GM18861 (cell line): ENCODE results near the gene TCTN2.

Experiments
- ATAC-seq: cut with Tn5 transposase; IDR thresholded peaks from one replicate; pipeline ENCODE4 v1.9.1; 2021; ENCODE audit not compliant: unreplicated experiment

Gene TCTN2

DNA sequence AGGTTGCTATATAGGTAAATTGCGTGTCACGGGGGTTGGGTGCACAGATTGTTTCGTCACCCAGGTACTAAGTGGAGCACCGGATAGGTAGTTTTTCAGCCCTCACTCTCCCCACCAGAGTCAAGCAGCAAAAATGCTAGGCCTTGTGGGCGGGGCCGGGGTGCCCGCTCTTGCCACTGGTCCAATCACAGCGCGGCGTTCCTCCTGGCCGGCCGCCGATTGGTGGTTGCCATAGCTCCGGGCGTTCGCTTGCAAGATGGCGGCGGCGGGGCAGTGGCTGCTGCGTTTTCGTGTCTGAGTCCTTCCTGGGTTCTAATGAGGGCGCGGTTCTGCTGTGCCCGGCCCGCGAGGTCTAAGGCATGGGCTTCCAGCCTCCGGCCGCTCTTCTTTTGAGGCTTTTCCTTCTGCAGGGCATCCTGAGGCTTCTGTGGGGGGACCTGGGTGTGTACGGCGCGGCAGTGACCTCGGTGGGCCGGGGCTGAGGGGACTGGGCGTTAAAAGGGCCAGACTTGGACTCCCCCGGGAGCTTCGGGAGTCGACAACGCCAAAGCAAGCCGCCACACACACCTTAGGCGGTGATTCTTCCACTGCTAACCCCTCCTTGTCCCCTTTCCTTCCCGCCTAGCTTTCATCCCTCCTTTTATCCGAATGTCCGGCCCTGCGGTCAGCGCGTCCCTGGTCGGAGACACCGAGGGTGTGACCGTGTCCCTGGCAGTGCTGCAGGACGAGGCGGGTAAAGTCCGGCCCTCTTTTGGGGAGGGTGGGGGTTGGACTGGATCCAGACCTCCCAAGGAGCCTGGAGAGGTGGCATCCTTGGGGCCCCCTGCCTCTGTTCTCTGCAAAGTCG, at the start of gene TCTN2:
TSS of gene TCTN2 (plus strand) at position 232 of the 847 bp plus-strand sequence. CDS start at position 360, 128 bp downstream.
- ATAC-seq = peak; percentile 95

DNA sequence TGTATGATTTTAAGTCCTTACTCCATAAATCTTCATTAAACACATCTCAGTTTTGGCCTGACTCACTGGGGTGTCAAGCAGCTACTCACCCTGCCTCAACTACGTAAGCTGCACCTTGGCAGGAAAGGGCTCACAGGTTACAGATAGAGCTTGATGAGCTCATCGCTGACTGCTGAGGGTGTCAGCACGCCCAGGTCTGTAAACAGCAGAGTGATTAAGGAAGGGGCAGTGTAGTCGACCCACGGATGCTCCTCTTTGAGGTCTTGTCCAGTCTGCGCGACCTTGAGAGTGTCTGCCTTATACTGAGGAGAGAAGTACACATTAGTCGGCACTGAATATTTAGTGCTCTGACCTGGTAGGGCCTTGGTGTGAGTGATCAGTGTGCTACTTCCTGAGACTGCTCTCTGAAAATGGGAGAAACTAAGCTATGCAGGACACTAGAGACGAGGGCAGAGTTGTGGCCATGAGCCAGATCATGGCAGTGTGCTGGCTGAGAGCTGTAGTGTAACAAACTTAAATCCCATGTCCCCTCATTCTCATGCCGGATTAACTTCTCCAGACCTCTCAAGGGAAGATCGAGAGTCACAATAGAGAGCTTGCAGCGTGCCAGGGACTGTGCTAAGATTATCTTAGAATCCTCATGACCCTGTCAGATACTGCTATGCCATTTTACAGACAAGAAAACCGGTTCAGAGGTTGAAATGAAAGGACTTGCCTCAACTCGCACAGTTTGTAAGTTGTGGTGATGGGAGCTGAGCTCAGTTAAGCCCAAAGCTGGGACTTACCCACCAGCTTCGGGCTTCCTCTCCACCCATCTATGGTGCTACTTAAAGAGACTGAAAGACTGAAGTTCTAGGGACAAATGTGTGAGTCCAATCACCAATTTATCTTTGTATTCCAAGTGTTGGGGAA, 49.0 kb upstream of the TCTN2 start:
- no peak for ATAC-seq

DNA sequence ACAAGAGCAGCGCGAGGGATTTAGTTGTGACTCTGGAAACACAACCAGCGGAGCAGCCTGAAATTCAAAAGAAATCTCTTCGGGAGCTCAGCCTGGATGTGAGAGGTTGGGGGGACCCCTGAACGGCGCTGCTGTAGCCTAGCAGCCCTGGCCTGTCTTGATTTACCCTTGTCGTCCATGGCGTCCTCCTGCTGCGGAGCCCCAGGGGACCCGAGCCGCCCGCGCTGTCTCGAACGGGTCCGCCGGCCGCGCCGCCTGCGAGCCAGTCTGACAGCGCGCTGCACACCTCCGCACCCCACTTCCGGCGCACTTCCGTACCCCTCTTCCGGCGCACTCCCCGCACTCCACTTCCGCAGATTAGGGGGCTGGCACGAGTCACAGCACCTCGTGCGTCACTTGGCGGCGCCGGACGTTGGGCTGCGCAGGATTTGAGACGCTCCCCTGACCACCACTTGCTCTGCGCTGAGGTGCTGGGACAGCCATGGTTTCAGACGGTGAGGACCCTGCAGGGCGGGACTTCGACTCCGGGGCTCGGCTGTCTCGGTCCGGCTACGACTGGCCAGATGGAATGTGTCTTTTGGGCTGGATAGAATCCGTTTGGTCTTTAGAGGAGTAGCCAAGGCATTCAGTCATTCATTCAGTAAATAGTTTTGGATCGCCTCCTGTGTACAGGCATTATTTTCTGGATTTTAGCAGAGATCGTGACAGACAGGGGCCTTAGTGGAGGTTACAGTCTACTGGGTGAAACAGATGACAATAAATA, 37.4 kb upstream of the TCTN2 start, which contains the start of the genes EIF2B1 and GTF2H3:
TSS of gene EIF2B1 (minus strand) at position 308 of the 763 bp plus-strand sequence. CDS start at position 179, 129 bp downstream.
TSS of gene GTF2H3 (plus strand) at position 451 of the 763 bp plus-strand sequence. CDS start at position 482, 31 bp downstream.
- peak; percentile 90 for ATAC-seq

DNA sequence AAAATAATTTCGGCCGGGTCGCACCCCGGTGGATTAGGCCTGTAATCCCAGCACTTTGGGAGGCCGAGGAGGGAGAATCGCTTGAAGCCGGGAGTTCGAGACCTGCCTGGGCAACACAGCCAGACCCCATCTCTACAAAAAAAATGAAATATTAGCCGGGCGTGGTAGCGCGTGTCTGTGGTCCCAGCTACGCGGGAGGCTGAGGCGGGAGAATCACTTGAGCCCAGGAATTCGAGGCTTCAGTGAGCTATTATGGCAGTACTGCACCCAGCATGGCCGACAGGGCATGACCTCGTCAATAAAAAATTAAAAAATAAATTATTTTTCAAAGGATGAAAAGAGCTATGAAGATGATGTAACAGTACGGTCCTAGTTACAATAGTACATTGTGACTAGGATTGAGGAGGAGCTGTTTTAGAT, 36.8 kb upstream of the TCTN2 start:
- no peak for ATAC-seq

DNA sequence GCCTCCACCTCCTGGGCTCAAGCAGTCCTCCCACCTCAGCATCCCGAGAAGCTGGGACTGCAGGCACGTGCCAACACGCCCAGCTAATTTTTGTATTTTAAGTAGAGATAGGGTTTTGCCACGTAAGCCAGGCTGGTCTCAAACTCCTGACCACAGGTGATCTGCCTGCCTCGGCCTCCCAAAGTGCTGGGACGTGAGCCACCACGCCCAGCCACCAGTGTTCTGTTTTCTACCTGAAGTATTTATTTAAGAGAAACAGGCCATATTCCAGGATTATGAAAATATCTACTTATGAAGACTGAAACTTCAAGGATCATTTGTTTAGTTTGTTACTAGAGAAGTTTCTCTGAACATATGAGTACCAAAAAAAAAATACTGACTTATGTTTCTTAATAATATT, 27.0 kb upstream of the TCTN2 start:
- ATAC-seq = no peak

DNA sequence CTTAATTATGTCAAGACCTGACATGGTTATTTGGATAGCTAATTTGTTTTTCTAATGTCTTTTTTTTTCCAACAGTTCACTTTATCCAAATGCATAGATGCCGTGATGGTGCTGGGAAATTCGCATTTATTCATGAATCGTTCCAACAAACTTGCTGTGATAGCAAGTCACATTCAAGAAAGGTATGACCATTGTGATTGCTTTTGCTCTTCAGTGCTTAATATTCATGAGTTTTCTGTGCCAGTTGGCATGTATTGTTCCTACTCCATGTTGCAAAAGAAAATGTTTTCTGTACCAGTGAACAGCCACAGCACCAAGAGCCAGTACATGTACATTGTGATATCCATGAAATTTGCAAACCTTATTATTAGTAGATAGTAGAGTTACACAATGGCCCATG, 25.5 kb upstream of the TCTN2 start:
- no peak for ATAC-seq

DNA sequence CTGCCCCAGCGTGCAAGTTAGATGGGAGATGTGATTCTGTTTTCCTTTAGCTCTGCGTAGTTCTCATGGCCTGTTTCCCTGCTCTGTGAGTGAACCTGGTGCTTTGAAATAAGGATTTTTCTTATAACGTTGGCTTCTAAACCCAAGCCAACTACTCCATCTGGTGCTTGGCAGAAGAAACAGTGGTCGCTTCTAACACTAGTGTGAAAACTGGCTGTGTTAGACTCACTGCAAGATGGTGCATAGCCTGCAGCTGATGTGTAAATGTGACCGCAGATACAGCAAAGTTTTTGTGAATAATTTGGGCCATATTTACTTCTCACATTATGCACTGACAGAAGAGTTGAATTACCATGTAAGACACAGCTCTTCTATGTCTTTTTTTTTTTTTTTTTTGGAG, 25.0 kb upstream of the TCTN2 start:
- ATAC-seq = no peak

DNA sequence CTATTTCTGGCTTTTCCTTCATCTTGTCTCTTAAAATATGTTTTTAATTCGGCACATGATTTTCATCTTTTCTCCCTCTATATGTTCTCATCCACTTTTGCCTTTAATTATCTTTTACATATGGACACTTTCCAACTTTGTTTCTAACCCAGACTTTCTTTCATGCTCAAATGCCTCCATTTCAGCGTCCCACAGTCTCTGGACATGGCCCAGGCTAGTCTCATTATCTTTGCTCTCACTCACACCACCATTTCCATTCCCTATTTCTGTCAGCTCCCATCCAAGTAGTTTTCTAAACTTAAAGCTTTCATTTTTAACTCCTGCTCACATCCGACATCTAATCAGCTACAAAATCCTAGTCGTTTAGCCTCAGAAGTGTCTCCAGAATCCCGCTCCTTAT, 22.5 kb upstream of the TCTN2 start:
- ATAC-seq = no peak

DNA sequence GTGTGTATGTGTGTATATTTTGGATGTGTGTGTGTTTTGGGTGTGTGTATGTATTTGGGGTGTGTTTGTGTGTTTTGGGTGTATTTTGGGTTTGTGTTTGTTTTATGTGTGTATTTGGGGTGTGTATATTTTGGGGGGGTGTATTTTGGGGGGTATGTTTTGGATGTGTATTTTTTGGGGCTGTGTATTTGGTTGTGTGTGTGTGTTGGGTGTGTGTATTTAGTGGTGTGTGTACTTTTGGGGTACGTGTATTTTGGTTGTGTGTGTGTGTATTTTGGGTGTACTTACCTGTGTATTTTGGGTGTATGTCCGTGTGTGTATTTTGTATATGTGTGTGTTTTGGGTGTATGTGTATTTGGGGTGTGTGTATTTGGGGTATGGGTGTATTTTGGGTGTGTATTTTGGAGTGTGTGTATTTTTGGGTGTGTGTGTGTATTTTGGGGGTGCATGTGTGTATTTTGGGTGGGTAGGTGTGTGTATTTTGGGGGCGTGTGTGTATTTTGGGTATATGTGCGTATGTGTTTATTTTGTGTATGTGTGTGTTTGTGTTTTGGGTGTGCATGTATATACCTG, 16.7 kb upstream of the TCTN2 start:
- ATAC-seq = no peak

DNA sequence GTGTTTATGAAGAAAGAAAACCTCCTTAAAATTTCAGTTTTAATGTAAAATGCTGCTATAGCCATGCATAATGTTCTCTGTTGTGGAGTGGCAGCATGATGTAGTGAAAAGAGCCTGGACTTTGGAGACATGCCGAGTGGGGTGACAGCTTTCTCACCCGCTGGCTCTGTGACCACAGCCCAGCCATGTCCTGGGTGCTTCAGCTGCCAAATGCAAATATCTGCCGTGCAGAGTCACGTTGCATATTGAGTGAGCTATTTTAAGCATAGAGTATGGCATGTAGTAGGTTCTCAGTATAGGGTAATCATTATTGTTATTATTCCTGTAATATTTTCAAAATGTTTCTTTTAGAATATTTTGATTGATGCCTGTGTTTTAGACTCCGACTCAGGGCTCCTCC, 15.5 kb upstream of the TCTN2 start:
- ATAC-seq = peak; percentile 94

DNA sequence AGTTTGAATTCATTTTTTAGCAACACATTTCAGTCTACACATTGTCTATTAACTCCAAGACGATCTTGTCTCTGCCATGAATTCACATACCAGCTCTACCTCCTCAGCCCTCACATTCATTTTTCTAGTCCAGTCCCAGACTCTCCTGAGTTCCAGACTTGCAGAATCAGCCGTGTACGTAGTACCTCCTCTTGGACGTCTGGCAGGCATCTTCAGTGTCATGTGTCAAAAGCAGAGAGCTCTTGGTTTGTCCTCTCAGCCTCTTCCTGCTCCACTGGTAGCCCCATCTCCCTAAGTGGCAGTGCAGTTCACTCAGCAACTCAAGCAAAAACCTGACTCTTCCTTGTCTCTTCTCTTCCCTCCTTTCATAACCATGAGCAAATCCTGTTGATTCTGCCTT, 14.5 kb upstream of the TCTN2 start:
- no peak for ATAC-seq

DNA sequence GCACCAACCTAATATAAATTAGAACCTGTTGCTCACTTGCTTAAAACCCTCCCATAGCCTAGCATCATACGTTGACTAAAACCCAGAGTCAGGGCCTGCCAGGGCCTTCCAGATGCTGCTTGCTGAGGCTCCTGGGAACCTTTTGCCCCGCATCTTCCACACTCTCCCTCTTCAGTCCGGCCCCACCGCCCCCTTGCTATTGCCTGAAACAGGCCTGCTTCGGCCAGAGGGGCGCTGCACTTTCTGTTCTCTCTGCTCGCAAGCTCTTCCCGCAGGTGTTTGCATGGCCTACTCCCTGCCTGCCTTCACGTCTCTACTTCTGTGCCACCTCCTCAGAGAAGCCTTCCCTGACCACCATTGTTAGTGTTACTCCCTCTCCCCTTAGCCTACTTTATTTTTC, 13.7 kb upstream of the TCTN2 start:
- no peak for ATAC-seq

DNA sequence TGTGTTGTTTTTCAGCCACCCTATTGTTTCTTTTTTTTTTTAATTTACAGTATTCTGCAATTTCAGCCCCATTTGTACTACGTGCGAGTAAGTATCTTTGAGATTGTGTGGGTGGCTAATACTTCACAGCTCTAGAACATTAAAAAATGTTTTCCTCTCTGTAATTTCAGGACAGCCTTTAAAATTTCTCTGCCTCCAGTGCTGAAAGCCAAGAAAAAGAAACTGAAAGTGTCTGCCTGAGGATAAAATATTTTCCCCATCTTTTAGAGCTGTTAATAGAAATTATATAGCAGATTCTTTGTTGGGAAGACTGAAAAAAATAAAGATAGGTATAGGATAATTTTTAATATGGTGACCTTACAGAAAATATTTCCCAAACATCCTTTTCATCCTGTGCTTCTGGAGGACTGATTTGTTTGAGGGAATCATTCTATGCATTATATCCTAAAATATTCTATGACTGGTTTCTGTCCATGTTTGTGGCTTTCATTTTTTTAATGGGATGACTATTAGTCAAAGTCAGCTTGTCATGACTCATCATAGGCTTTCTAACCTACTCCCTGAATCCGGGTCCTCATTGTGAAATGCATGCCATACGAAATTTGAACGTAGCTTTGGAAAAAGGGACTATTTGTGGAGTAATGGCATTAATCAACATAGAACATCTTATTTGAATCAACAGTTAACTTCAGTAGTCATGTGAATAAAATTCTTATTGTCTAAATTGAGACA, 10.8 kb upstream of the TCTN2 start:
- ATAC-seq = no peak

DNA sequence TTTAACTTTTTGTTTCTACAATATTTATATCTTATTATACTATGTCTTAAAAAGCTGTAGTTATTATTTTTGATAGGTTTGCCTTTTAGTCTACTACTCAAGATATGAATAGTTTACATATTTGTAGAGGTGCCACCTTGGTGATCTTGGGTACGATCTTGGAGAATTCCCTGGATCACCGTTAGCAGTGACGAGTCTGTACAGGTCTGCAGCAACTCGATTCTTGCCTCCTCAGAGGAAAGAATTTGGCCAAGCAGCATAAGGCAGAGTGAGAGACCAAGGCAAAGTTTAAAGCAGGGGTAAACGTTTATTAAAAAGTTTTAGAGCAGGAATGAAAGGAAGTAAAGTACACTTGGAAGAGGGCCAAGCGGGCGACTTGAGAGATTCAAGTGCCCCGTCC, 3.1 kb upstream of the TCTN2 start:
- no peak for ATAC-seq

DNA sequence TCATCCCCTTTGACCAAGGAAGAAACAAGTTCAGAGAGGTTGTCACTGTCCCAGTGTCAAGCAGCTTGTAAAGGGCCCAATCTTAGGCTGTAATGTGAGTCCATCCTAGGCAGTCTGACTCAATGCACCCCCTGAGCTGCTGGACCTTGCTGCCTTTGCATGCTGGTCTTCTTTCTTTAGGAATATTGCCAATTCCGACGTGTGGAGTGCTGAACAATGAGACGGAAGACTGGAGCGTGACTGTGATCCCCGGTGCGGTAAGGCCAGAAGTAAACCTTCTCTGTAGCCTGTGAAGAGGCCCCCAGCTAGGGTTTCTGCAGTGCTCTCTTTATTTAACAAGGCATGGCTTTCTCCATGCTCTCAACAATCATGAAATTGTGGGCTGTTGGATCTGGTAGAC, 963 bp downstream of the TCTN2 start:
- no peak for ATAC-seq

DNA sequence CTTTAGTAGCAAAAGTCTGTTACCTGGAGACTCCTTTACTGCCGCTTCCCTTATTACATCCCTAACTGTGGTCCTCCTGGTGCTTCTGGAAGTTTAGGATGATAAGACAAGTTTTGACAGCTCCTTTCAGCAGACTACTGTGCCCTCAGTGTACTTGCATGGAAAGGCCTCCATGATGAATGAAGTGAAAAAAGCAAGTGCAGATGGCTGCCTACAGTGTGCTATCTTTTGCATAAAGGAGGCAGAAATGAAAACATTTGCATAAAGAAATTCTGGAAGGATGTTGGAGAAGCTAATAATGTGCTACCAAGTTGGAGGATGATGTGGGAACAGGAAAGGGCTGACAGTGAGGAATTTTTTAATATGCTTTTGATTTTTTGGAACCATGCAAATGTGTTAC, 4.5 kb downstream of the TCTN2 start:
- ATAC-seq = no peak

DNA sequence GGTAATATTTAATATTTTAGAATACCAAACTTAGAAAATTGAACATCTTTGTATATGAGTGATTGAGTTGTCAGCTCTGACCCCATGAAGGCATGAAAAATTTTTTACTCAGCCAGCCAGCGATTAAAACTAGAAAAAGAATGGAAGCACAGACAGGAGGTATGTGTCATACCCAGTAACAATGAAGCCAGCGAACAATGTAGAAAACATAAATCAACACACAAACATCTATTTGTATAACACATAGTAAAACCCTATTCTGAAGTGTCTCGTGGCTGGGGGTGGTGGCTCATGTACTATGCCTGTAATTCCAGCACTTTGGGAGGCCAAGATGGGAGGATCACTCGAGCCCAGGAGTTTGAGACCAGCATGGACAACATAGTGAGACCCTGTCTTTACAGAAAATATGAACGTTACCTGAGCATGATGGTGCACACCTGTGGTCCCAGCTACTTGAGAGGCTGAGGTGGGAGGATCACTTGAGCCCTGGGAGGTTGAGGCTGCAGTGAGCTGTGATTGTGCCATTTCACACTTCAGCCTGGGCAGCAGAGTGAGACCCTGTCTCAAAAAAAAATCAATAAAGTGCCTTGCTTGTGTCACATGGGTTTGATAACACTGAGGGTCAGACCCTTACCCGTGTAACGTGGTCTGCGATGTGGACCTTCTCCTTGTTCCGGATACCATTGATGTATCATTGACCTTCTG, 5.9 kb downstream of the TCTN2 start:
- ATAC-seq = no peak

DNA sequence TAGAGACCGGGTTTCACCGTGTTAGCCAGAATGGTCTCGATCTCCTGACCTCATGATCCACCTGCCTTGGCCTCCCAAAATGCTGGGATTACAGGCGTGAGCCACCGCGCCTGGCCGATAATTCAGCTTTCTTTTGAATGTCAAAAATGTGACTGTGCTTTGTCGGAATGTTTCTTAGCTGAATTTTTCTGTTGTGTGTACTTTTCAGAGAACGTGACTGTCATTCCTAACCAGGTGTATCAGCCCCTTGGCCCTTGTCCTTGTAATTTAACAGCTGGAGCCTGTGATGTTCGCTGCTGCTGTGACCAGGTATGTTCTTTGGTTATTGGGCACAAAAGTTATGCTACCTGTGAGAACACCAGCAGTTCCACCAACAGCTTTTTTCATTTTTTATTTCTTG, 8.1 kb downstream of the TCTN2 start:
- ATAC-seq = no peak

DNA sequence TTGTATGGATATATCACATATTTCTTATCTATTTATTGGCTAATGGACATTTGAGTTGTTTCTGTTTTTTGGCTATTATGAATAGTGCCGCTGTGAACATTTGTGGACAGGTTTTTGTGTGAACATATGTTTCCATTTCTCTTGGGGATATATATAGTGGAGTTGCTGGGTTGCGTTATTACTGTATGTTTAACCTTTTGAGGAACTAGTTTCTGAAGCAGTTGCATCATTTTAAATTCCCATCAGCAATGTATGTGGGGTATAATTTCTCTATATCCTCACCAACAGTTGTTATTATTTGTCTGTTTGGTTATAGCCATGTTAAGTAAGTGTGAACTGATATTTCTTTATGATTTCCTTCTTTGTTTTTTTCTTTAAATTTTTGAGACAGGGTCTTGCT, 10.7 kb downstream of the TCTN2 start:
- ATAC-seq = no peak
